Stimulated activated naive CD8-positive, alpha-beta T cell treated with anti-CD3 and anti-CD28 coated beads, Interleukin-15, Interleukin-2, amounts not matched to agents 100 ng/mL and 50 ng/mL, for 24 hours (primary cell): ENCODE measurements around the gene TGM6.

Experiments used
- H3K27ac Mint-ChIP-seq: one replicate; pipeline ENCODE4 v1.8.0; 2021; ENCODE audit warnings: mild to moderate bottlenecking, mixed read lengths
- H3K27me3 Mint-ChIP-seq: one replicate; pipeline ENCODE4 v1.8.0; 2021; ENCODE audit warnings: mixed read lengths
- H3K36me3 Mint-ChIP-seq: one replicate; pipeline ENCODE4 v1.8.0; 2021; ENCODE audit warnings: low read depth, mixed read lengths
- H3K4me1 Mint-ChIP-seq: one replicate; pipeline ENCODE4 v1.8.0; 2021; ENCODE audit warnings: low read depth, mixed read lengths
- H3K4me3 Mint-ChIP-seq: one replicate; pipeline ENCODE4 v1.8.0; 2021; ENCODE audit warnings: mild to moderate bottlenecking, mixed read lengths
- H3K9me3 Mint-ChIP-seq: one replicate; pipeline ENCODE4 v1.8.0; 2021; ENCODE audit warnings: mixed read lengths

The TGM6 gene

DNA sequence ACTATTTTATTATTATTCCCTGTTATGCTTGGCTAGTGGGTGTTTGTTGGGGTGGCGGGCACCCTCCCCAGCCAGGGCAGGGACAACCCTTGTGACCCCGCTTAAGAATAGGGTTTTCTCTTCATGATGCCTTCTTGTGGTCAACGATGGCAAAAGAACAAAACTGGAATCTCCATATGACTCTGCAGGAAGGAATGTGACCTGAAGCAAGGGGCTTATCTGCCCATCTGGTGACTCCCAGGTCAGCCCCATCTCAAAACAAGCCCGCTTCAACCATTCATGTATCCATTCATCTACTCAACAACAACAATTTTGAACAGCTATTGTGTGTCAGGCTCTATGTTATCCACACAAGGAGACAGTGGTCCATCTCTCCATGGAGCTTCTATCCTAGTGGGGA is 30.9 kb upstream of the TGM6 start:
- Mint-ChIP-seq H3K4me1 (no peaks in the 10 kb centered on the region), H3K9me3 (no peaks in the 10 kb centered on the region), H3K27me3 (peaks cover 34% of the 10 kb centered on the region), H3K4me3 (no peak overlapping the region), H3K27ac (no peak overlapping the region), H3K36me3 (no peaks in the 10 kb centered on the region)

DNA sequence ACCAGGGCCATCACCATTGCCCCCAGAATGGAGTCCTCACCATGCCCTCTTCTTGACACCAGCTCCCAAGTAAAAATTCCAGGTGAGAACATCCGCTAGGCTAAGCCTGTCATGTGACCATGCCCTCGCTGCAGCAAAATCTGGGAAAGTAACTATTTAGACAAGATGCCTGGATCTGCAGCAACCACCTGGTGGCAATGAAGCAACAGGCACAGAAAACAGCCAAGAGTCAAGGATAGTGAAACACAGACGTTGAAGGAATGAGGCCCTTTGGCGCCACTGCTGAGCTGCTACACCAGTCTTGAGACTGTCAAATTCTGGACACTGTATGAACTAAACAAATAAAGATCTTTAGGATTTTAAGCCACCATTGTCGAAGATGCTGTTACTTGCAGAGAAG is 30.1 kb upstream of the TGM6 start:
- Mint-ChIP-seq H3K4me3 (no peak overlapping the region), H3K4me1 (no peaks in the 10 kb centered on the region), H3K9me3 (no peaks in the 10 kb centered on the region), H3K27ac (no peak overlapping the region), H3K36me3 (no peaks in the 10 kb centered on the region), H3K27me3 (peaks cover 38% of the 10 kb centered on the region)

DNA sequence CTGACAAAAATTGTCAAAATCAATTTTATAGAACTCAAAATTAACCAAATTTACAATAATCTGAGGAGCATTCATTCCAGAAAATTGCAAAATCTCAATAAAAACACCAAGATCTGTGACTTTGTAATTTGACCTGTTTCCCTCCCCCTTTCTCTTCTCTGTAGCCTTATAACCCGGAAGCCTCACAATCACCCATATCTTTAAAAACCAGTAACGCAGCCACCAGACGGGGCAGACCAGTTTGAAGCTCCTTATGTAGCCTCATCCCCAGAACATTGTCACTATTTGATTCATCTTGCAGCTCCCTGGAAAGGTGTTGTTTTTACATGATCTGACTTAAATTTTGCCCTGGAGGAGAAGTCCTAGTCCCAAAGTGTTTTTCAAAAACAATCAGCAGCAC is 27.5 kb upstream of the TGM6 start:
- Mint-ChIP-seq H3K27ac (no peak overlapping the region), H3K36me3 (no peaks in the 10 kb centered on the region), H3K27me3 (peaks cover 33% of the 10 kb centered on the region), H3K4me1 (no peaks in the 10 kb centered on the region), H3K4me3 (no peak overlapping the region), H3K9me3 (no peaks in the 10 kb centered on the region)

DNA sequence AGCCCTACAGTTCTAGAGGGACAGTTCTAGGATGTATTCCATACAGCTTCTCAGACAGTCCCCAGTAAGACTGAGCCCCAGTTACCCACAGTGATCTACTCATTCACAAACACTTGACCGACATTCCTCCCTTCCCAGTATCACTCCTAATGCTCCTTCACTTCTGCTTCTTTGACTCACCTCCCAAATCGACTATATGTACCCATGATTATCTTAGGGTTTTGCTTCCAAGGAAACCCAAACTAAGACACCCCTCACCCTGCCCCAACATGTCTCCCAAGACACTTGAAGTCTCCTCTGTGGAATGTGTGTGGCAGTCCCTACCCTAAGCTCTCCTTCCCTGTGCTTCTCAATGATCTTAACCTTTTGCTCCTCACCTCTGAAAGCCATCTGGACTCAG is 23.6 kb upstream of the TGM6 start:
- no peak overlapping the region for H3K4me3 Mint-ChIP-seq
- H3K27ac Mint-ChIP-seq = no peak overlapping the region
- peaks cover 10% of the 10 kb centered on the region for H3K9me3 Mint-ChIP-seq
- no peaks in the 10 kb centered on the region for H3K4me1 Mint-ChIP-seq
- H3K27me3 Mint-ChIP-seq = peaks cover 43% of the 10 kb centered on the region
- H3K36me3 Mint-ChIP-seq = no peaks in the 10 kb centered on the region

DNA sequence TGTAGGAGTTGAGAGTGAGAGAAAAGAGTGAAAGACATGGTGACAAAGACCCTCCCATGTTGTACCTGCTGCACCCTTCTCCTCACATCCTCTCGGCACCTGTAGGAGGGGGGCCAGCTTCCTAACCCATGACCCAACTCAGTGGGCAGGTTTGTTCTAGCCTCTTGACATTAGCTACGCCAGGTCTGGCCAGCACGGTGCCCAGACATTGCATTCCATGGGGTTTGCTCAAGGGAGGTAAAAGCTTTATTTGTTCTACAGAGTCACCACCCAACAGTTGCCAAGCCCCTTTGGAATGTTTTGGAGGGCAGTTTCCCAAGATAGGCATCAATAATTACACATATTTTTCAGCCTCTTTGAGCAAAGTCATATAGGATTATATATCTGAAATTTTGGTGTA is 22.7 kb upstream of the TGM6 start:
- Mint-ChIP-seq H3K4me3 (no peak overlapping the region), H3K4me1 (no peaks in the 10 kb centered on the region), H3K9me3 (peaks cover 10% of the 10 kb centered on the region), H3K27ac (no peak overlapping the region), H3K27me3 (peaks cover 40% of the 10 kb centered on the region), H3K36me3 (no peaks in the 10 kb centered on the region)

DNA sequence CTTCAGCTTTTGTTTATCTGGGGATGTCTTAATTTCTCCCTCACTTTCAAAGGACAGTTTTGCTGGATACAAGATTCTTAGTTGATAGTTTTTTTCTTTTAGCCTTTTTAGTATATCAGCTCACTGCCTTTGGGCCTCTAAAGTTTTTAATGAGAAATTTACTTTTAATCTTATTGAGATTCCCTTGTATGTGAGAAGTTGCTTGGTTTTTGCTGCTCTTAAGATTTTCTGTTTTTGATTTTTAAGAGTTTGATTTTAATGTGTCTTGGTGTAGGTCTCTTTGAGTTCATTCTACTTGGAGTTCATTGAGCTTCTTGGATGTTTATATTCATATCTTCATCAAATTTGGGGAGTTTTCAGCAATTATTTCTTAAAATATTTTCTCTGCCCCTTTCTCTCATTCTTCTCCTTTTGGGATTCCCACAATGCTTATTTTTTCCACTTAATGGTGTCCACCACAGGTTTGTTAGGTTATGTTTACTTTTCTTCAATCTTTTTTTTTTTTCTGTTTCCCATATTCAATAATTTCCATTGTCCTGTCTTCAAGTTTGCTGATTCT is 19.6 kb upstream of the TGM6 start:
- Mint-ChIP-seq H3K4me1 (no peaks in the 10 kb centered on the region), H3K27ac (no peak overlapping the region), H3K27me3 (peaks cover 36% of the 10 kb centered on the region), H3K4me3 (no peak overlapping the region), H3K9me3 (peaks cover 10% of the 10 kb centered on the region), H3K36me3 (no peaks in the 10 kb centered on the region)

DNA sequence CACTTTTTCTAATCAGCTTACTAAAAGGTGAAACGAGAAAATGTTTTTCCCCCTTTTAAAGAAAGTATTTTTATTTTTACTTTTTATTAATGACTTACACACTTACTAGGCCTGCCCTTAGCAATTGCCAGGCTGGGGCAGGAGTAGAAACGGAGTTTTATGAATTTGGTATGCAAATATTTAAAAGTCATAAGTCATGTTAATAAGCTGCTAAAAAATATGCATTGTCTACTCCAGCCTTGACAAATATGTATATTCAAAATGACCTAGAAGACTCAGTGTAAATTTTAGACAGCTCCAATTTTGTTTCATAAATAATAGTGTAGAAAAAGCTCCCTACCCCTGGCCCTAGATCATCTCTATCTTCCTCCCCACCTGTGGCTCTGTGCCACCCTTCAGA is 17.5 kb upstream of the TGM6 start:
- no peak overlapping the region for H3K27ac Mint-ChIP-seq
- peaks cover 10% of the 10 kb centered on the region for H3K9me3 Mint-ChIP-seq
- no peaks in the 10 kb centered on the region for H3K4me1 Mint-ChIP-seq
- no peaks in the 10 kb centered on the region for H3K36me3 Mint-ChIP-seq
- H3K4me3 Mint-ChIP-seq = no peak overlapping the region
- peaks cover 36% of the 10 kb centered on the region for H3K27me3 Mint-ChIP-seq

DNA sequence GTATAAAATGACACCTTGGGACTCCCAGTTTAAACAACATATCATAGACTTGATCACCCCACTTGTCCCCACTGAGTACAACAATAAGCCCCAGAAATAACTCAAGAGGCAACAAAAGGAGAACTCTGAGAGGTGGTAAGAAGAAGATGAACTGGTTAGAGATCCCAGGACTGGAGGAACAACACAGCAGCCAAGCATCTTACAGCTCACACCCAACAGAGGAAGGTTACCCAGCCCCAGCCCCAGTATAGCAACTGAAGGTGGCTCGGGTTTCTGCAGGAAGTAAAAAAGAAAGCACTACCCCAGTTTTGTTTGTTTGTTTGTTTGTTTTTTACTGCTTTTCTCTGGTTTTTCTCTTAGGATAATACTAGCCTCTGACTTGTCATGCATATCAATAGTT is 17.1 kb upstream of the TGM6 start:
- Mint-ChIP-seq H3K4me3 (no peak overlapping the region), H3K9me3 (peaks cover 12% of the 10 kb centered on the region), H3K36me3 (no peaks in the 10 kb centered on the region), H3K27me3 (peaks cover 40% of the 10 kb centered on the region), H3K27ac (no peak overlapping the region), H3K4me1 (no peaks in the 10 kb centered on the region)

DNA sequence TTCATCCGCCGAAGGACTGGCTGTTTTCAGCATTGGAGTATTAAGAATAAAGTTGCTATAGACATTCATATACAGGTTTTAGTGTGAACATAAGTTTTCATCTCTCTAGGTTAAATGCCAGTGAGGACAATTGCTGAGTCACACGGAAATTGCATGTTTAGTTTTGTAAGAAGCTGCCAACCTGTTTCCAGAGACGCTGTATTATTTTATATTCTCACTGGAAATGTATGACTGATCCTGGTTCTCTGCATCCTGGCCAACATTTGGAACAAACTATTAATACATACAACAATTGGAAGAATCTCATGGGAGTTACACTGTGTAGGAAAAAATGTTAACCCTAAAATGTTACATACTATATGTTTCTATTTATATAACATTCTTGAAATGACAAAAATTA is 16.7 kb upstream of the TGM6 start:
- no peaks in the 10 kb centered on the region for H3K4me1 Mint-ChIP-seq
- H3K9me3 Mint-ChIP-seq = peaks cover 16% of the 10 kb centered on the region
- peaks cover 45% of the 10 kb centered on the region for H3K27me3 Mint-ChIP-seq
- no peak overlapping the region for H3K4me3 Mint-ChIP-seq
- H3K36me3 Mint-ChIP-seq = no peaks in the 10 kb centered on the region
- no peak overlapping the region for H3K27ac Mint-ChIP-seq

DNA sequence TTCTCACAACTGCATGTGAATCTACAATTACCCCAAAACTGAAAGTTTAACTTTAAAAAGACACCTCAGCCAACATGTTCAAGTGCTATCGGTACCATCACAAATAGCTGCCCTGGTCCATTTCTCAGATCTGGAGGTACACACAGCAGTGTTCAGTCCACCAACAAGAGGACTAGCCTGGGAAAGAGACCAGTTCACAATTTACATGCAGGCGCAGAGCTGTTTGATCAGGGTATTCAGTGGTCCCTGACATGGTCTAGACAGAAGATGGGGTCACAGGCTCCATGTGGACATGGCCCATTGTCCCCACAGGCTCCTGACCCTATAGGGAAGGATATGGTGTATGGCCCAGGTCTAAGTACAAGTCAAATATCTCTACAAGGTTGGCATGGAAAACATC is 15.6 kb upstream of the TGM6 start:
- no peaks in the 10 kb centered on the region for H3K36me3 Mint-ChIP-seq
- H3K9me3 Mint-ChIP-seq = peaks cover 16% of the 10 kb centered on the region
- H3K4me1 Mint-ChIP-seq = no peaks in the 10 kb centered on the region
- H3K27ac Mint-ChIP-seq = no peak overlapping the region
- H3K27me3 Mint-ChIP-seq = peaks cover 47% of the 10 kb centered on the region
- no peak overlapping the region for H3K4me3 Mint-ChIP-seq

DNA sequence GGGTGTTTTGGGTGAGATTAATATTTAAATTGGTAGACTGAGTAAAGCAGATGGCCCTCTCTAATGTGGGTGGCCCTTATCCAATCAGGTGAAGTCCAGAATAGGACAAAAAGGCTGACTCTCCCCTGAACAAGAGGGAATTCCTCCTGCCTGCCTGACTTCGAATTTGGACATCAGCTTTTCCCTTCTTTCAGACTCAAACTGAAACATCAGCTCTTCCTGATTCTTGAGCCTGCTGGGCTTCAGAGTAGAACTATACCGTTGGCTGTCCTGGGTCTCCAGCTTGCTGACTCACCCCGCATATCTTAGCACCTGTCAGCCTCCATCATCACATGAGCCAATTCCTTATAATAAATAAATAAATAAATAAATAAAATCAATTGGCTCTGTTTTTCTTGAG is 15.0 kb upstream of the TGM6 start:
- peaks cover 18% of the 10 kb centered on the region for H3K9me3 Mint-ChIP-seq
- H3K36me3 Mint-ChIP-seq = no peaks in the 10 kb centered on the region
- peaks cover 53% of the 10 kb centered on the region for H3K27me3 Mint-ChIP-seq
- H3K4me3 Mint-ChIP-seq = no peak overlapping the region
- no peaks in the 10 kb centered on the region for H3K4me1 Mint-ChIP-seq
- H3K27ac Mint-ChIP-seq = no peak overlapping the region

DNA sequence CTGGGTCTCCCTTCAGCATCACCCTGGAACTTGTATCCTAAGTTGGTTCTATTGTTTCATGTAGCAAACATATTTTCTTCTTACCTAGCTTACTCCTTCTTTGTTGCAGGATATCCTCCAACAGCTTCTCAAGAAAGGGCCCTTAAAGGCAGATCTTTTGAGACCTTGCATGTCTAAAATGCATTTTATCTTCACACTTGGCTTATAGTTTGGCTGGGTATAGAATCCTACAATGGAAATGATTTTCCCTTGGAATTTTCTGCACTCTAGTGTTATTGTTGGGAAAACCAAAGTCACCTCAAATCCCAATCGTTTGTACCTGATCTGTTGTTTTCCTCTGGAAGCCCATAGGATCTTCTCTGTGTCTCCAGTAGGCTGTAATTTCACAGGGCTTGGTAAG is 12.1 kb upstream of the TGM6 start:
- Mint-ChIP-seq H3K36me3 (no peaks in the 10 kb centered on the region), H3K4me3 (no peak overlapping the region), H3K27ac (no peak overlapping the region), H3K9me3 (peaks cover 9% of the 10 kb centered on the region), H3K4me1 (no peaks in the 10 kb centered on the region), H3K27me3 (peaks cover 61% of the 10 kb centered on the region)

DNA sequence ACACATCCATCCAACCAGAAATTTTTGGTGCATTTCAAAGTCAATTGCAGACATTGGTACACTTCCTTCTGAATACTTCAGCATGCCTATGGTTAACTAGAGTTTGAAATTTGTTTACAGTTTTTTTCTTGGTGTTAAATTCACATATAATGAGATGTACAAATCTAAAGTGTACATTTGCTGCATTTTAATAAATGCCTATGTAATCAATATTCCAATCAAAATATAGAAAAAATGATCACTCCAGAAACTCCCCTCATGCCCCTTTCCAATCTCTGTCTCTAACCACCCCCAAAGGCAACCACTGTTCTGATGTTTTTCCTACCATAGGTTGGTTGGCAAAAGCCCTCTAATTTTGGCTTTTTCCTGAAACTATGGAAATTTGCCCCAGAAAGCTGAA is 7.6 kb upstream of the TGM6 start:
- Mint-ChIP-seq H3K9me3 (peaks cover 9% of the 10 kb centered on the region), H3K4me1 (no peaks in the 10 kb centered on the region), H3K27me3 (peaks cover 50% of the 10 kb centered on the region), H3K4me3 (no peak overlapping the region), H3K36me3 (no peaks in the 10 kb centered on the region), H3K27ac (no peak overlapping the region)

DNA sequence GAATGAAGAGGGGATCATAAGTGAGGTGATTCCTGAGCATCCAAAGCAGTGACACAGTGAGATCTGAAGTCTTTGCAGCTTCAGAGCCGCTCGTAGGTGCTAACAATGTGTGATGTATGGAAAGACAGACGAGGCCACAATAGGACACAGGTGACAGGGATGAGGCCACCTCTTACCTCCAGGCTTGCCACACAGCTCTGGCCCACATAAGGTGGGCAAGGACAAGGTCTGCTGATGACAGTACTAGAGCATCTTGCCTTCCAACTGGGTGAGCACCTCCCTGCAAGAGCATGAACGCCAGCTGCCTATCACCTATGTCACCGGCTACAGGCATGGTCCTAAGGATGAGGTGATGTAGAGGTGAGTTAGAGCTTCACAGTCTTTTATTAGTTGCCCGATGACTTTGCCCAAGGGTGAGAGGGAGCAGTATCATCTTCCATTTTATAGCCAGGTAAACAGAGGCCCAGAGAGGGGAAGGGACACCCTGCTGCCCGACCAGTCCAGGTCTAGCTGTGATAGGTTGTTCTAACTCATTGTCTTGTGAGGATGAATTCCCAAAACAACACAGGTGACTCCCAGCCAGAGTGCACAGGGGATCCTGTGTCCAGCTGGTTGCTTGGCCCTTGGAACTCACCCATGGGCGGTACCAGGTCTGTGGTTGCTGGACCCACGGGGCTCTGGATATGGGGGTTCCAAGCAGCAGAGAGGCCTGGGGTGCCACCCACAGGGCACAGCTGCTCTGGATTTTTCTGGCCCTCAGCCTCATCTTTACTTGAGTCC is 6.2 kb upstream of the TGM6 start:
- Mint-ChIP-seq H3K9me3 (peaks cover 3% of the 10 kb centered on the region), H3K27ac (no peak overlapping the region), H3K4me1 (peaks cover 11% of the 10 kb centered on the region), H3K27me3 (peaks cover 40% of the 10 kb centered on the region), H3K36me3 (no peaks in the 10 kb centered on the region), H3K4me3 (no peak overlapping the region)

DNA sequence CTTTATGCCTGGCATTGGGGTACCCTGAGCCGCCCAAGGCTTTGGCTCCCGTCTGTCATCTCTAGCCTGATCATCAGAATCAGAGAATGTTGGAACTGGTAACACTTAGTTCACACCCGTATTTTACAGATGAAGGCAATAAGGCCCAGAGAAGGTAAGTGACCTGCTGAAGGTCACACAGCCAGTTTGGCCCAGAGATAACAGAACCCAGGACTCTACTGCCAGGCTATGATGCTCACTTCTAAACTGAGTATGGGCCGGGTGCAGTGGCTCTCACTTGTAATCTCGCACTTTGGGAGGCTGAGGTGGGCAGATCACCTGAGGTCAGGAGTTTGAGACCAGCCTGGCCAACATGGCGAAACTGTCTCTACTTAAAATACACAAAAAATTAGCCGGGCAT is 1.8 kb upstream of the TGM6 start:
- H3K4me3 Mint-ChIP-seq = no peak overlapping the region
- H3K27ac Mint-ChIP-seq = no peak overlapping the region
- peaks cover 18% of the 10 kb centered on the region for H3K4me1 Mint-ChIP-seq
- H3K36me3 Mint-ChIP-seq = no peaks in the 10 kb centered on the region
- no peaks in the 10 kb centered on the region for H3K9me3 Mint-ChIP-seq
- peaks cover 18% of the 10 kb centered on the region for H3K27me3 Mint-ChIP-seq
